Stromal cell of bone marrow (primary cell): Measurements from ENCODE around the gene USP32.
"Not testable (repeated sequence)": the region's sequence is repeated elsewhere in the genome, so short reads cannot be mapped to it uniquely, and the experiment has no call there.

Experiments used
- DNase-seq: peaks from one replicate; pipeline ENCODE4 v3.0.0-alpha.2; 2012; ENCODE audit warnings: low read depth

The USP32 gene, protein sequence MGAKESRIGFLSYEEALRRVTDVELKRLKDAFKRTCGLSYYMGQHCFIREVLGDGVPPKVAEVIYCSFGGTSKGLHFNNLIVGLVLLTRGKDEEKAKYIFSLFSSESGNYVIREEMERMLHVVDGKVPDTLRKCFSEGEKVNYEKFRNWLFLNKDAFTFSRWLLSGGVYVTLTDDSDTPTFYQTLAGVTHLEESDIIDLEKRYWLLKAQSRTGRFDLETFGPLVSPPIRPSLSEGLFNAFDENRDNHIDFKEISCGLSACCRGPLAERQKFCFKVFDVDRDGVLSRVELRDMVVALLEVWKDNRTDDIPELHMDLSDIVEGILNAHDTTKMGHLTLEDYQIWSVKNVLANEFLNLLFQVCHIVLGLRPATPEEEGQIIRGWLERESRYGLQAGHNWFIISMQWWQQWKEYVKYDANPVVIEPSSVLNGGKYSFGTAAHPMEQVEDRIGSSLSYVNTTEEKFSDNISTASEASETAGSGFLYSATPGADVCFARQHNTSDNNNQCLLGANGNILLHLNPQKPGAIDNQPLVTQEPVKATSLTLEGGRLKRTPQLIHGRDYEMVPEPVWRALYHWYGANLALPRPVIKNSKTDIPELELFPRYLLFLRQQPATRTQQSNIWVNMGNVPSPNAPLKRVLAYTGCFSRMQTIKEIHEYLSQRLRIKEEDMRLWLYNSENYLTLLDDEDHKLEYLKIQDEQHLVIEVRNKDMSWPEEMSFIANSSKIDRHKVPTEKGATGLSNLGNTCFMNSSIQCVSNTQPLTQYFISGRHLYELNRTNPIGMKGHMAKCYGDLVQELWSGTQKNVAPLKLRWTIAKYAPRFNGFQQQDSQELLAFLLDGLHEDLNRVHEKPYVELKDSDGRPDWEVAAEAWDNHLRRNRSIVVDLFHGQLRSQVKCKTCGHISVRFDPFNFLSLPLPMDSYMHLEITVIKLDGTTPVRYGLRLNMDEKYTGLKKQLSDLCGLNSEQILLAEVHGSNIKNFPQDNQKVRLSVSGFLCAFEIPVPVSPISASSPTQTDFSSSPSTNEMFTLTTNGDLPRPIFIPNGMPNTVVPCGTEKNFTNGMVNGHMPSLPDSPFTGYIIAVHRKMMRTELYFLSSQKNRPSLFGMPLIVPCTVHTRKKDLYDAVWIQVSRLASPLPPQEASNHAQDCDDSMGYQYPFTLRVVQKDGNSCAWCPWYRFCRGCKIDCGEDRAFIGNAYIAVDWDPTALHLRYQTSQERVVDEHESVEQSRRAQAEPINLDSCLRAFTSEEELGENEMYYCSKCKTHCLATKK (N-terminal part only)

DNA sequence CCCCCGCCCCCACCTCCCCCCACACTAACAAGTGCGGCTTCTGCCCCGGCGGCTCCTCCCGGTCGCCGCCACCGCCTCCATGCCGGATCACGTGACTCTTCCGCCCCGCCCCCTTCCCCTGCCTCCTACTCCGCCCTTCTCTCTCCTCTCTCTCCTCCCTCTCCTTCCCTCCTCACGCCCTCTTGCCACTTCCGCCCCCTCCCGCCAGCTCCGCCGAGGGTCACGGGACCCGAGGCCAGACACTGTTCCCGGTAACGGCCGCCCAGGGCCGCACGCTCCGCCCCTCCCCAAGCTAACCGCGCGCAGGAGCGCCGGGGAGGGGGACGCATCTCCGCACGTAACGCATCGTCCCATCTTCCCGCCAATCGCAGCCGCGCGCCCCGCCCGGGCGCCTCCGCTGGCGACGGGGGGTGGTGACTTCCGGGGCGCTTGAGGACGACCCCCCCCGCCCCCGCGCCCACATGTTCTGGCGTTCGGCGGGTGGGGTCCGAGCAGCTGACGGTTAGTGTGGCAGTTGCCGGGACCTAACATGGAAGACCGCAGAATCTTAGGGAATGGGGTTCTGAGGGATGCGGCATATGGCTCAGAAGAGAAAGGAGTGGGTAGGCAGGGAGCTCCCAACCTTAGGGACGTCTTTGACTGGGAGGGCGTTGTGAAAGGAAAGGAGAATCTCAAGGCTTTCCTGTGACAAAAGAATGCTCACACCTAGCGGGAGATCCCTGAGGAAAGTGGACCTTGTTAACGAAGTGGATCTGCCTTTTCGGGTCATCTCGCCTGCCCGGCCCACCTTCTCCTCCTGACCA lies at the start of gene USP32:
Gene USP32 (minus strand): TSS at position 92 of the 803 bp plus-strand sequence. CDS start 194 bp downstream, outside the sequence.
- DNase-seq, result peak; percentile 97

DNA sequence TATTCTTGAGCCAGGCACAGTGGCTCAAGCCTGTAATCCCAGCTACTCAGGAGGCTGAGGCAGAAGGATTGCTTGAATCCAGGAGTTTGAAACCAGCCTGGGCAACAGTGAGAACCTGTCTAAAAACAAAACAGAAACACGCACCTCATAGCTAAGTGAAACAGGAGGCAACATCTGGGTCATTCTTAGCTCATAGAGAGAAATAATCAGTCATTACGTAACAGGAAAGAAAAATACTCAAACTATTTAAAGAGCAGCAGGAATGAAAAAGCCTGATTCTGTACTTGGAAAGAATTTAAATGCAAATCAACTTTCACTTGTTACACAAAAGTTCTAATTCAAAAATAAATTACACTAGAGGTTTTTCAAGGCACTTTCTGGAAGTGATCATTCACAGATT lies 47.6 kb upstream of the USP32 start:
- DNase-seq, result peak; percentile 28

DNA sequence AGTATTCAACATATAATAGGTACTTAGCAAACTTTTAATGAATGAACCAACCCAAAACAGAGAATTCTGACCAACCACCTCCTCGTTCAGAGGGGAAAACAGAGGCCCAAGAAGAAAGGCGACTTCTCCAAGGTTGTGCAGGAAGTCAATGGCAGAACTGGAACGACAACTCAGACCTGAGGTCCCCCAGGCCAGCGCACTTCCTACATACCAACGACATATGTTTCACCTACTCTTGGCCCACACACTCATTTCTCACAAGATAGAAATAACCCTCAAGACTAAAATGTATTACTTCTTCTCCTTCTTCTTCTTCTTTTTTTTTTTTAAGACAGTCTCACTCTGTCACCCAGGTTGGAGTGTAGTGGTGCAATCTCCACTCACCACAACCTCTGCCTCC lies 44.7 kb upstream of the USP32 start:
- DNase-seq, result no peak

DNA sequence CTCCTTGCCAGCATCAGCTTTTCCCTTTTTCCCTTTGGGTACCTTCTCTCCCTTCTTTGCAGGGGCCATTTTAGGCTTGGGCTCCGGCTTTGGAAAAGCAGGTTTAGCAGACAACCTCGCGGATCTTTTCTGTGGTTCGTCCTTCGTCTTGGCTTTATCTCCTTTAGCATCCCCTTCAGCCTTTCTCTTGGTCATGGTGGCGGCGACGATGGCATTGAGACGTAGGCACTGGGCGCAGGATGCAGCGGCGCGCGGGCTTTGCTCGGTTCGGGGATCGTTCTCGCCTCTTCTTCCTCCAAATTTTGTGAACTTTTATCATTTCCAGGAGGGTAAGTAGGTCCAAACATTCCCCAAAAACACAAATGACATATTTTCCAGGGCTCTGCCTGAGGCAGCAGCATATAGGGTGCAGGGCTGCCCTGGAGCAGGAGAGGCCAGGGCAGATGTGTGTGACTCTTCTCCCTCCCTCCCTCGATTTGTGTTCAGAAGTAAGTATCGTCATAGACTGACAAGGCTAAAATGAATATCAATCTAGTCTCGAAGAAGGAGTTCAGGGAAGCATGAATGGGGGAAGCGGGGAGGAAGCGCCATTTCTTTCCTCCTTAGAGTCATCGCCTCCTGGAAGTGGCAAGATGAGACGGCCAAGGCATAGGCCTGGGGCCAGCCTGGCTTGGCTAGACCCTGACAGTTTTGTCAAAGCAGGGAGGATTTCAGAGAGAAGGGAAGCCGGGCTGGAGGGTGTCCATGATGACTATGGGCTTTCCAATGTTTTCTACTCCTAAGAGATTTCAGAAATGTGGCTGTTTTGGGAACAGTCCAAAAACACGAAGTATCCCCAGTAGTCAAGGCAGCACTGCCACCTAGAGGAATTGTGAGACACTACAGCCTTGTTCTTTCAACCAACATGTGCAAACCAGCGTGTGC lies 43.6 kb upstream of the USP32 start:
- peak; percentile 84 for DNase-seq

DNA sequence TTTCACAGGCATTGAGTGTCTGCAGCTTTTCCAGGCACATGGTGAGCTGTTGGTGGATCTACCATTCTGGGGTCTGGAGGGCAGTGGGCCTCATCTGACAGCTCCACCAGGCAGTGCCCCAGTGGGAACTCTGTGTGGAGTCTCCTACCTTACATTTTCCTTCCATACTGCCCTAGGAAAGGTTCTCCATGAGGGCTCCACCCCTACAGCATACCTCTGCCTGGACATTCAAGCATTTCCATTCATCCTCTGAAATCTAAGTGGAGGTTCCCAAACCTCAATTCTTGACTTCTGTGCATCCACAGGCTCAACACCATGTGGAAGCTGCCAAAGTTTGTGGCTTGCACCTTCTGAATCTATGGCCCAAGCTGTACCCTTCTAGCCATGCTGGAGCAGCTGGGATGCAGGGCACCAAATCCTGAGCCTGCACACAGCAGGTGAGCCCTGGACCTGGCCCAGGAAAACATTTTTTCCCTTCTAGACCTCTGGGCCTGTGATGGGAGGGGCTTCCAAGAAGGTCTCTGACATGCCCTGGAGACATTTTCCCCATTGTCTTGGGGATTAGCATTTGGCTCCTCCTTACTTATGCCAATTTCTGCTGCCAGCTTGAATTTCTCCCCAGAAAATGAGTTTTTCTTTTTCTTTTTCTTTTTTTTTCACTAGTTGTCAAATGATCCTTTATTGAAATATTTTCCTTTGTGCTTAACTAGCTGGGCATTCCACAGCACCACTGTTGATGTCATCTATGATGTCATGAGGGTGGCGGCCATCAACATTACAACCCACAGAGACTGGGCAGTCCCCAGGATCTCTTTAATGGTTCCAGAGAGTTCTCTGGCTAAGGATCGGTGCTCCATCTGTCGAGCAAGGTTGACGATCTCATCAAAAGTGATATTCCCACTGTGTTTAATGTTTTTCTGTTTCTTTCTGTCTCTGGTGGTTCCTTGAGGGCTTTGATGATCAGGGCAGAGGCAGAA lies 41.4 kb upstream of the USP32 start:
- not testable (repeated sequence) for DNase-seq

DNA sequence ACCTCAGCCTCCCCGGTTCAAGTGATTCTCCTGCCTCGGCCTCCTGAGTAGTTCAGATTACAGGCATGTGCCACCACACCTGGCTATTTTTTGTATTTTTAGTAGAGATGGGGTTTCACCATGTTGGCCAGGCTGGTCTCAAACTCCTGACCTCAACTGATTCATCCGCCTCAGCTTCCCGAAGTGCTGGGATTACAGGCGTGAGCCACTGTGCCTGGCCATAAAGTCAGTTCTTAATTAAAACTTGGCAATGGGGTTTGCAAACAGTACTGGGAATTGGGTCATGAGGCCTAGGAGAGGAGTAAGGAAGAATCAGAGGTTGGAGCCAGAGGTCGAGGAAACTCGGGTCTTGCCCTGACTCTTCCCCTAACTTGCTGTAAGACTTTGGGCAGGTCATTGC lies 38.6 kb upstream of the USP32 start:
- not testable (repeated sequence) for DNase-seq

DNA sequence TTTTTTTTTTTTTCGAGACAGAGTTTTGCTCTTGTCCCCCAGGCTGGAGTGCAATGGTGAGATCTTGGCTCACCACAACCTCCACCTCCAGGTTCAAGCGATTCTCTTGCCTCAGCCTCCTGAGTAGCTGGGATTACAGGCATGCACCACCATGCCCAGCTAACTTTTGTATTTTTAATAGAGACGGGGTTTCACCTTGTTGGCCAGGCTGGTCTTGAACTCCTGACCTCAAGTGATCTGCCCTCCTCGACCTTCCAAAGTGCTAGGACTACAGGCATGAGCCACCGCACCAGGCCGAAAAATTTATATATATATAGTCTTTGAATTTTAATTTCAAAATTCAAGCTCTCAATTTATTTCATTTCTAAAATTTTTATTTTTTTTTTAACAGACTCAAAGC lies 36.6 kb upstream of the USP32 start:
- not testable (repeated sequence) for DNase-seq

DNA sequence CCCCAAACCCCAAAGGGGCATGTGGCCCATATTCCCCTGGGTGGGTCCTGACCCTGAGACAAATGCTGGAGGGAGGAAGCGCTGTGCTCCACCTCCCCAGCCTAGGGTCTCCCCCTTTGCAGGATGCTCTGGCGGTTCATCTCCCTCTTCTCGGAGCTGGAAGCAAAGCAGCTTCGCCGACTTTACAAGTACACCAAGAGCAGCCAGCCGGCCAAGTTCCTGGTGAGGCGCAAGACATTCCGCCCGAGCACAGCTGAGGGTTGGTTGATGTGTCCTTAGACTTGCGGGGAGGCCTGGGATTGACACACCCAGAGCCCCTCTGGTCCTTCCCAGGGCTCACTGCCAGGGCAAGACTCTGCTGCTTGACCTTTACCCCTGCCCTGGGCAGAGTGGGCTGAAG lies 34.7 kb upstream of the USP32 start:
- DNase-seq, result no peak

DNA sequence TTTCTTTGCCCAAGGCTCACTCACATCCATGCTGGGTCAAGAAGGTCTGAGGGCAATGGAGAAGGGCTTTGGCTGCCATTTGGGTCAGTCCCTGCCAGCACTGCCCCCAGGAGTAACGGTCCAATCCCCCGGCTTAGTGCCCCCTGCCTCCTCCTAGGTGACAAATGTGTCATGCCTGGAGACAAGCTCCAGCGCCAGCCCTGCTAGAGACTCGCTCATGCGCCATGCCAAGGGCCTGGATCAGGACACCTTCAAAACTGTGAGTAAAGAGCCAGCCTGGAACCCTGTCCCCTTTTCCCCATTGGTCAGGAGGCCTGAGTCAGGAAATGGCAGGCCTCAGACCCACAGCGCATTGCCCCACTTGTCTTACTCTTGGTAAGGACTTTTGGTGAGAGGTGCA lies 33.7 kb upstream of the USP32 start:
- DNase-seq, result no peak

DNA sequence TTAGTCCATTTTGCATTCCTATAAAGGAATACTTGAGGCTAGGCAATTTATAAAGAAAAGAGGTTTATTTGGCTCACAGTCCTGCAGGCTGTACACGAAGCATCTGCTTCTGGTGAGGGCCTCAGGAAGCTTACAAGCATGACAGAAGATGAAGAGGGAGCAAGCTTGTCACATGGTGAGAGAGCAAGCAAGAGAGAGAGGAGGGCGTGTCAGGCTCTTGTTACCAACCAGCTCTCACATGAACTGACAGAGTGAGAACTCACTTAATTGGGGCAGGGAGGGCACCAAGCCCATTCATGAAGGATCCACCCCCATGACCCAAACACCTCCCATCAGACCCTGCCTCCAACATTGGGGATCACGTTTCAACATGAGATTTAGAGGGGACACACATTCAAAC lies 31.9 kb upstream of the USP32 start:
- no peak for DNase-seq

DNA sequence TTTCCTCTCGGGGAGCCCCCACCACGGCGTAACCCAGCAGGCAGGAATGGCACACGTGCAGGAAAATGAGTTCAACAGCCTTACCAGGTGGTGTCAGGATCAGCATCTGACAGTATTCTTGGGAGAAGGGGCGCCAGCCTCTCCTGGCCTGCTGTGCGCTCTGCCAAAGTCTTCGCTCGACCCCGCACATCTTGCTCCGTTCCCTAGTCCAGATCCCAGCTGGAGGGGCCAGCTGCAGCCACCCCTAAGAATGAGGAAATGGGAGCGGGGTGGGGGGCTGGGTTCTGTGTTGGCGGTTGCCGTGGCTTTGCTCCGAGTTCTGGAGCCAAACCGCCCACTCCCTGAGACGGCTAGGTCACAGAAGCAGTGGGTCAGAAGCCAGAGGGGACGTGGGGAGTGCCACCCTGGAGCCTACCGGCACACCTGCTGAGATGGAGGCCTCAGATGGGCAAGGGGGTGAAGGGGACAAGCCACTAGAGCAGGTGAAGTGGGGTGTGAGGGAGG lies 30.3 kb upstream of the USP32 start, which contains the start of gene CHCT1:
Gene CHCT1 (plus strand): TSS at position 328 of the 504 bp plus-strand sequence. CDS start 104 bp downstream, at position 432.
- DNase-seq, result no peak

DNA sequence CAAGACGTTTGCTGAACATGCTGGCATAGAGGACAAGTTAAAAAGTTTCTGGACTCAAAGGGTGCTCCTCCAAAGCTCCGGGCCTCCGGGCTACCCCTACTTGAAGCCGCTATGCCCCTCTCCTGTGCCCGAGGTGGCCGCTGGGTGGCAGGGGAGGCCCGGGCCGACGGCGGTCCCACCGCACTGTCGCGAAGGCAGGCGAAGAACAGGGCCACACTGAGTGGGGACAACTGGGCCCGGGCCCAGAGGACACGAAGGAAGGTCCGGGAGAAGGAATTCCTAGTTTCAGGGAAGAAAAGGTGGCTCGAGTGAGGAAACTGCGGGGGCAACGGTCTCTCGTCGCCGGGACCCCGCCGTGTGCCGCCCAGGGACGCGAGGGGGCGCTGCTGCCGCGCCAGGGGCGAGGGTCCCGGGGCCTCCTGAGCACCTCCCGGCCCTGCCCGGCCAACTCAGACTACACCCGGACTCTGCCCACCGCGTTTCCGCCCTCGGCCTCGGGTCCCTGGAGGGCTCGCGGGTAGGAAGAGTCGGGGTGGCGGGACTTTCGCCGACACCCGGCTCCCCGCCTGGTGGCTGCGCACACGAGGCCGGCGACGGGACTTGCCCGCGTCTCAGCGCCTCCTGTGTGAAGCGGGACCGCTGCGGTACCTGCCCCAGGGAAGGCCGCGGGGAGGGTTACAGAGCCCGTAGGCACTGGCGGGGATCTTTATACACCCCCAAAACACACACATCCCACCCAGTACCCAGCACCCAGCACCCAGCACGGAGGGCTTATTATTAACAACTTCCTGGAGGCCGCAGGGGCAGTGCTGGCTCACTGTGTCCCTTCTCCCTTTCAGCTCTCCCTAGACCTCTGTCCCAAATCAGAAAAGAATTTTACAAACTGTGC lies 29.6 kb upstream of the USP32 start:
- no peak for DNase-seq

DNA sequence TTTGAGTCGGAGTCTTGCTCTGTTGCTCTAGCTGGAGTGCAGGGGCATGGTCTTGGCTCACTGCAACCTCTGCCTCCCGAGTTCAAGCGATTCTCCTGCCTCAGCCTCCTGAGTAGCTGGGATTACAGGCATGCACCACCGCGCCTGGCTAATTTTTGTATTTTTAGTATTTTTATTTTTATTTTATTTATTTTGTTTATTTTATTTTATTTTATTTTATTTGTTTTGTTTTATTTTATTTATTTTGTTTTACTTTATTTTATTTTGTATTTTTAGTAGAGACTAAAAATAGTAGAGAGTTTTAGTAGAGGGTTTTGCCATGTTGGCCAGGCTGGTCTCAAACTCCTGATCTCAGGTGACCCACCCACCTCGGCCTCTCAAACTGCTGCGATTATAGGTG lies 27.9 kb upstream of the USP32 start:
- DNase-seq, result not testable (repeated sequence)

DNA sequence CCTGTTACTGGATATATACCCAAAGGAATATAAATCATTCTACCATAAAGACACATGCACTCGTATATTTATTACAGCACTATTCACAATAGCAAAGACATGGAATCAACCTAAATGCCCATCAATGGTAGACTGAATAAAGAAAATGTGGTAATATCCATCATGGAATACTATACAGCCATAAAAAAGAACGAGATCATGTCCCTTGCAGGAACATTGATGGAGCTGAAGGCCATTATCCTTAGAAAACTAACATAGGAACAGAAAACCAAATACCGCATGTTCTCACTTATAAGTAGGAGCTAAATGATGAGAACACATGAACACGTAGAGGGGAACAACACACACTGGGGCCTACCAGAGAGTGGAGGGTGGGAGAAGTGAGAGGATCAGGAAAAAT lies 27.1 kb upstream of the USP32 start:
- DNase-seq, result not testable (repeated sequence)

DNA sequence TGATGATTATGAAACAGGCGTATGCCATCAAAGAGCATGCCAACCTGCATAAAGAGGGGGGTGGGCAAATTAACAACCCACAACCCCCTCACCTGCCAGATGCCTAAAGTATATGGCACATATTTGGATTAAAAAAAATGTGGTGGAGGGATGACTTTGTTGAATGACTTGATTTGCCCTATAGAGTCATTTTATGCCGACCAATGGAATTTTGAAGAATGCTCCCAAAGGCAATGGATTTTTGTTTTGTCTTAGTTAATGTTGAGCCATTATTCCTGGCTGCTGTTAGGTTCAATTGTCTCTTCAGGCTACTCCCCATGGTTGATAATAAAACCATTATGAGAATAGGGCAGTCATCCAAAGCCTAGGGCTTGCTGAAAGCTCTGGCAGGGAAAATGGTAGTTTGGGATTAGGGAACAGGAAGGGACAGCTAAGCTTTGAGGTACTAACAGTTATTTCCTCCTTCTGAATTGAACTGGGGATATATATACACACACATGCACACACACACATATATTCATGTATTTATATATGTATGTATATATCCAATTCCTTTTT lies 24.5 kb upstream of the USP32 start:
- DNase-seq, result no peak

DNA sequence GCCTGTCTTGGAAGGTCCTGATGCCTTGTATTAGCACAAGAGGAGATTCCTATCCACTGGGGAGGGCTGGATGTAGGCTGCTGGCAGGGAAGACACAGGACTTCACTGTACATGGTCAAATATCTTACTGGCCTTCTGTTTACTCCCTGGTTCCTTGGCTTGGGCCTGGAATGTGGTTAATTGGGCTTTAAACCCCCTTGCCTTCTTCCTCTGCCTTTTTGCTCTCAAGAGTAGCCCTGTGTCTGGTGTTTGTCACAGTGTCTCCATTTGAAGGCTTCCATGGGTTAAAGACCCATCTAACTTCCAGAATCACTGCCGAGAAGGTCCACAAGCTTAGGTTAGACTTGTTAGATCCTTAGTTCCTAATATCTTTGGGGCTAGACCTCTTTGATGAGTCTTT lies 23.2 kb upstream of the USP32 start:
- no peak for DNase-seq

DNA sequence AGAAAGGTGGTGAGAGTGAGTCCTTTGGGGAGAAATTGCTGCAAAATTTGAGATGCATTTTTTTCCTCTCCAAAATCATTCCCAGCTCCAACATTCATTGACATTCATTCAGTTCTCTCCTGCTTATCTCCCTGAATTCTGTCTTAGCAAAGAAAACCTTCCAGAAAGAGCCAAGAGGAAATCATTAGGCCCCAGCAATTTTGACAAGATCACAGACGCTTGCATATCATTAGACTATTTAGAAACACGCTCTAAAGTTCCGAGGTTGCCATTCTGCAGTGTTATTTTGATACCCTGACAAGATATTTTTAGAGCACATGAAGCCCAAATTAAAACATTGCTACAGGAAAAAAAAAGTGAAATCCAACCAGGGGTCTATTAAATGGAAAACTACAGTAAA lies 20.8 kb upstream of the USP32 start:
- DNase-seq, result no peak
